ENCODE measurements around the gene COQ10B. TPM values are rescaled to one million over a fixed set of nuclear protein-coding genes. Genes with fewer than 3 reads are reported as not detected.

The COQ10B gene
- total and polyA plus RNA-seq, 2 experiments from 2014 or later = 40.4 to 57.7 TPM

DNA sequence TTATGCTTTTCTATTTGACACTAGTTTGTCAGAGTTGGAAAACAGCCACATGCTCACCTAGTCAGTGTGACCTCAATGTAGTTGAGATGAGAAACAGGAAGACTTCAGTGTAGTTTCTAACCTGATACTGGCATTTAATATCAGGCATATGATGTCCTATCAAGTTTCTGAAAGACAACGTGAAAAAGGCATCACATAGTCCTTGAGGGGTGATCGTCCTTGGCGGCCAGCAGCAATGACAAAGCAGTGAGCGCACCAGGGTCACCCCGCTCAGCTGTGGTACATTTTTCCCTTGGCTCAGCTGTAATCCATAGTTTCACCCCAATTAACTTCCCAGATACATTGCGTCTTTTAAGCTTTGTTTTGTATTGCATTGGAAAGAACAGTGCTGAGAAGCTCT is 51.2 kb downstream of the COQ10B start:
- Histone ChIP-seq H3K27ac (no peak overlapping the region), H2AFZ (no peak overlapping the region), H3K9ac (no peak overlapping the region), H3K36me3 (ENCODE audit: low read depth) (peaks cover 31% of the 10 kb centered on the region), H3K4me2 (ENCODE audit: unreplicated experiment) (no peak overlapping the region), H3K4me1 (ENCODE audit: insufficient read depth) (peaks cover 13% of the 10 kb centered on the region), H3K4me3 (no peak overlapping the region), H3K9me2 (ENCODE audit: insufficient read depth) (no peaks in the 10 kb centered on the region), H3F3A (ENCODE audit: insufficient read depth) (peaks cover 26% of the 10 kb centered on the region), H4K20me1 (ENCODE audit: insufficient read depth) (no peaks in the 10 kb centered on the region), H3K27me3 (replicated peaks; ENCODE audit: insufficient read depth) (no peaks in the 10 kb centered on the region), H3K9me3 (ENCODE audit: low read depth) (no peaks in the 10 kb centered on the region), H3K79me2 (ENCODE audit: insufficient read depth) (peaks cover 48% of the 10 kb centered on the region)
- WGBS, 2 experiments (ENCODE audit: low coverage in 1 of 2, low lambda C conversion rate in 2 of 2, missing lambda C conversion rate in 2 of 2) = 96 to 97% methylated on average over 6 of the region's 6 CpGs
- TF ChIP-seq EZH2phosphoT487 (IDR thresholded peaks at IDR 0.05; ENCODE audit: insufficient read depth, low read depth) (no peak), EZH2 (IDR thresholded peaks at IDR 0.05; ENCODE audit: insufficient read depth, poor library complexity, severe bottlenecking) (no peak)
- DNase-seq = no peak
- in situ Hi-C loops (cut with MboI) = no loop called here

DNA sequence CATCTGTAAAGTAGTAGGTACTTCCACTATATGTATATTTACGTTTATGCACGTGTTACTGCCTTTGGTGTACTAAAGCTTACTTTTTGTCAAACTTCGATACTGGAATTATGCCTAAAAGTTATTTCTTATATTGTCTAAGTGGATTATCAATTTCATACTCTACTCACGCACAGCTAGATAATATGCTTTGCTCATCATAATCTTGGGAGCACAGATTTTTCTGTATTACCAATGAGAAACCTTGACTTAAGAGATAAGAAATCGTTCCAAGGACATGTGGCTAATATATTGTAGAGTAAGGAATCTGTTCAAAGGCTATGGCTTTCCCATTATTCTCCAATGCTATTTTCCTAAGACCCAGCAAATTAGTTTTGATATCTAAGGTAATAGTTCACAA is 53.3 kb downstream of the COQ10B start:
- no peaks in the 10 kb centered on the region for H3K27me3 ChIP-seq (replicated peaks; ENCODE audit: insufficient read depth)
- TF ChIP-seq EZH2phosphoT487 (IDR thresholded peaks at IDR 0.05; ENCODE audit: insufficient read depth, low read depth) (no peak), EZH2 (IDR thresholded peaks at IDR 0.05; ENCODE audit: insufficient read depth, poor library complexity, severe bottlenecking) (no peak)
- H3K9ac ChIP-seq = no peak overlapping the region
- peaks cover 35% of the 10 kb centered on the region for H3K79me2 ChIP-seq (ENCODE audit: insufficient read depth)
- H3K27ac ChIP-seq = no peak overlapping the region
- H4K20me1 ChIP-seq (ENCODE audit: insufficient read depth) = no peaks in the 10 kb centered on the region
- H3F3A ChIP-seq (ENCODE audit: insufficient read depth) = peaks cover 13% of the 10 kb centered on the region
- WGBS, 2 experiments (ENCODE audit: low coverage in 1 of 2, low lambda C conversion rate in 2 of 2, missing lambda C conversion rate in 2 of 2) = 96 to 97% methylated on average over 5 of the region's 5 CpGs
- H3K4me3 ChIP-seq = no peak overlapping the region
- no peaks in the 10 kb centered on the region for H3K9me3 ChIP-seq (ENCODE audit: low read depth)
- H3K9me2 ChIP-seq (ENCODE audit: insufficient read depth) = no peaks in the 10 kb centered on the region
- in situ Hi-C loops (cut with MboI) = no loop called here
- no peak overlapping the region for H3K4me2 ChIP-seq (ENCODE audit: unreplicated experiment)
- peaks cover 31% of the 10 kb centered on the region for H3K36me3 ChIP-seq (ENCODE audit: low read depth)
- H2AFZ ChIP-seq = no peak overlapping the region
- no peak for DNase-seq
- peaks cover 13% of the 10 kb centered on the region for H3K4me1 ChIP-seq (ENCODE audit: insufficient read depth)

- H3K9me3 ChIP-seq (ENCODE audit: low read depth) = no peaks in the 10 kb centered on the region
- H2AFZ ChIP-seq = no peak overlapping the region
- 0 out of 2 replicates have a peak, but pooled peaks cover 1% of the 10 kb centered on the region for H4K20me1 ChIP-seq (ENCODE audit: insufficient read depth)
- H3K9me2 ChIP-seq (ENCODE audit: insufficient read depth) = no peaks in the 10 kb centered on the region
- in situ Hi-C loops (cut with MboI) = no loop called here
- 90 to 95% methylated on average over 5 of the region's 5 CpGs for WGBS, 2 experiments (ENCODE audit: low coverage in 1 of 2, low lambda C conversion rate in 2 of 2, missing lambda C conversion rate in 2 of 2)
- no peak for TF ChIP-seq EZH2phosphoT487 (IDR thresholded peaks at IDR 0.05; ENCODE audit: insufficient read depth, low read depth)
- TF ChIP-seq EZH2 (IDR thresholded peaks at IDR 0.05; ENCODE audit: insufficient read depth, poor library complexity, severe bottlenecking) = no peak
- no peaks in the 10 kb centered on the region for H3K36me3 ChIP-seq (ENCODE audit: low read depth)
- DNase-seq = no peak
- H3K79me2 ChIP-seq (ENCODE audit: insufficient read depth) = peaks cover 31% of the 10 kb centered on the region
- no peak overlapping the region for H3K4me2 ChIP-seq (ENCODE audit: unreplicated experiment)
- H3K27ac ChIP-seq = no peak overlapping the region
- H3K4me3 ChIP-seq = no peak overlapping the region
- H3K4me1 ChIP-seq (ENCODE audit: insufficient read depth) = peaks cover 19% of the 10 kb centered on the region
- H3K27me3 ChIP-seq (replicated peaks; ENCODE audit: insufficient read depth) = no peaks in the 10 kb centered on the region
- no peak overlapping the region for H3K9ac ChIP-seq
- H3F3A ChIP-seq (ENCODE audit: insufficient read depth) = peaks cover 30% of the 10 kb centered on the region
Measured at GRCh38 chr2:197513915-197514314, 60.6 kb downstream of the COQ10B start.

DNA sequence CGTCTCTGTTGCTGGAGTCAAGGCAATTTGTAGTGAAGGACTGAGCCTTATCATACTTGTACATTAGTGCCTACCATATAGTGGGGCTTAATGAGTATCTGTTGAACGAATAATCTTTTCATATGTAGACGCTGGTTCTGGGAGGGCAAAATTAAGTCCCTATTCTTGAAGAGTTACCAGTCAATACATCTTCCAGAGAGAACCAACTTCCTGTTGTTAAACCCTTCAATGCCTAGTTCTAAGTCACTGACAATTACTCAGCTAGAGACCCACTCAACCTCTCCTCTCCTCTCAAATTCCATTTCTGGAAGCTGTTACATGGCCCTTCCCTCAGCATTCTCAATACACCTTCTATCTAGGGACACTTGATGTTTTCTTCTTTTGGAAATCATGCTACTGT is 61.4 kb downstream of the COQ10B start:
- Histone ChIP-seq H3K9me3 (ENCODE audit: low read depth) (no peaks in the 10 kb centered on the region), H3K36me3 (ENCODE audit: low read depth) (no peaks in the 10 kb centered on the region), H3K27ac (peak overlapping the region; percentile 70), H4K20me1 (ENCODE audit: insufficient read depth) (peaks cover 5% of the 10 kb centered on the region; the same call in 1 of the 2 replicates), H3K4me1 (ENCODE audit: insufficient read depth) (peaks cover 23% of the 10 kb centered on the region), H2AFZ (peak overlapping the region; percentile 93), H3K4me2 (ENCODE audit: unreplicated experiment) (peak overlapping the region; percentile 87), H3K9ac (peak overlapping the region; percentile 89), H3F3A (ENCODE audit: insufficient read depth) (peaks cover 30% of the 10 kb centered on the region), H3K4me3 (peak overlapping the region; percentile 100), H3K9me2 (ENCODE audit: insufficient read depth) (no peaks in the 10 kb centered on the region), H3K79me2 (ENCODE audit: insufficient read depth) (peaks cover 39% of the 10 kb centered on the region), H3K27me3 (replicated peaks; ENCODE audit: insufficient read depth) (no peaks in the 10 kb centered on the region)
- DNase-seq = peak; percentile 33
- TF ChIP-seq EZH2 (IDR thresholded peaks at IDR 0.05; ENCODE audit: insufficient read depth, poor library complexity, severe bottlenecking) = no peak
- TF ChIP-seq EZH2phosphoT487 (IDR thresholded peaks at IDR 0.05; ENCODE audit: insufficient read depth, low read depth) = no peak
- 33 to 35% methylated on average over 3 of the region's 3 CpGs for WGBS, 2 experiments (ENCODE audit: low coverage in 1 of 2, low lambda C conversion rate in 2 of 2, missing lambda C conversion rate in 2 of 2)
- in situ Hi-C loops (cut with MboI) = no loop called here

DNA sequence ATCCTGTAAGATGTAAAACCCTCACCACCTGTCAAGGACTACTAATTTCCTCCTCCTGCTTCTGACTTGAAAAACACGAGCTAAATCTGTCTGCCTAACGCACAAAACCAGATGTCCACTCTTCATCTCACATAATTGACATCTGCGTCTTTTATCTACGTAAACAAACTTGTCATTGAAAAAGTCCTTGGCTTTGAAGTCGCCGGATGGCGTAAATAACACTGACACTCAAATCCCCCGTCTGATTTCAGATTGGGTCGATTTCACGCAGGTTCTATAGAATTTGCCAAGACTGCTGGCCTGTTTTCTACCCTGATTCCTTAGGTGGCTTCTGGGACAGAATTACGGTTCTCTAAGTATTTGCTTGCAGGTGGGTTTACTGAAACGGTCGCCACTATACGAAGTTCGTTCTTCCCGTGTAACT is 62.0 kb downstream of the COQ10B start:
- Histone ChIP-seq H2AFZ (peak overlapping the region; percentile 93), H3K9ac (peak overlapping the region; percentile 89), H4K20me1 (ENCODE audit: insufficient read depth) (peaks cover 5% of the 10 kb centered on the region; the same call in 1 of the 2 replicates), H3K36me3 (ENCODE audit: low read depth) (no peaks in the 10 kb centered on the region), H3K4me2 (ENCODE audit: unreplicated experiment) (peak overlapping the region; percentile 87), H3K4me3 (peak overlapping the region; percentile 100), H3F3A (ENCODE audit: insufficient read depth) (peaks cover 30% of the 10 kb centered on the region), H3K9me2 (ENCODE audit: insufficient read depth) (no peaks in the 10 kb centered on the region), H3K9me3 (ENCODE audit: low read depth) (no peaks in the 10 kb centered on the region), H3K27ac (peak overlapping the region; percentile 70), H3K27me3 (replicated peaks; ENCODE audit: insufficient read depth) (no peaks in the 10 kb centered on the region), H3K79me2 (ENCODE audit: insufficient read depth) (peaks cover 45% of the 10 kb centered on the region), H3K4me1 (ENCODE audit: insufficient read depth) (peaks cover 23% of the 10 kb centered on the region)
- no peak for DNase-seq
- TF ChIP-seq EZH2phosphoT487 (IDR thresholded peaks at IDR 0.05; ENCODE audit: insufficient read depth, low read depth) (no peak), EZH2 (IDR thresholded peaks at IDR 0.05; ENCODE audit: insufficient read depth, poor library complexity, severe bottlenecking) (no peak)
- in situ Hi-C loops (cut with MboI) = no loop called here
- 3 to 4% methylated on average over 16 of the region's 16 CpGs for WGBS, 2 experiments (ENCODE audit: low coverage in 1 of 2, low lambda C conversion rate in 2 of 2, missing lambda C conversion rate in 2 of 2)

Data from GM23248 (cell line).